ENCODE data around the gene UST. TPM values are rescaled to one million over a fixed set of nuclear protein-coding genes. Genes with fewer than 3 reads are reported as not detected.
"Not testable (repeated sequence)": the region's sequence is repeated elsewhere in the genome, so short reads cannot be mapped to it uniquely, and the experiment has no call there.

Gene UST
- total RNA-seq, 2 donors from 2014 or later: 1.6 to 3.7 TPM

DNA sequence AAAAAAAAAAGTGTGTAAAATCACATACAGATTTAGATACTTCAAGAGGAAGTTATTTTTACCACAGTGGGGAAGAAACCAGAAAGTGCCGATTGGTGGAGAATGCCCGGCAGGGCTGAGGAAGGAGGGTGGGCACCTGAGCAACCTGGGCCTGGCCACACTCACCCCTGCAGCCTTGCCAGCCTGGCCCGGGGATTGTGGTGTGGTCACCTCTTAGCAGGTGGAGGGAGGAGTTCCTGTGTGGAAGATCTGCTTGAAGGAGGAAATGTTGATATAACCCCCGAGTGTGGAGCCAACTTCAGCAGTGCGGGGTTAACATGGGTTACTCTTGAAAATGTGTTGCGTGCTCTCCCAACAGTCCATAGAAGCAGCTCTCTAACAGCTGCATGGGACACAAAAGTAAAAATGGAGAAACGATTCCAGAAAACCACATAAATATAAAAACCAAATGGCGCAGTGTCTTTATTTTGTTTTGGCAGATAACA, 14.7 kb downstream of the UST start:
- H3K9me3 Mint-ChIP-seq: no peaks in the 10 kb centered on the region
- ATAC-seq (replicated peaks in 1 of 2): peak; percentile 44 to 50
- H3K4me3 Mint-ChIP-seq: peak overlapping the region; percentile 73 to 89
- peaks cover 60% of the 10 kb centered on the region for H3K4me1 Mint-ChIP-seq (ENCODE audit: low read depth)
- peak overlapping the region; percentile 99 for H3K27ac Mint-ChIP-seq
- DNase-seq: peak; percentile 47 to 53
- H3K36me3 Mint-ChIP-seq (ENCODE audit: insufficient read depth in 2 of 2): peaks cover 2 to 3% of the 10 kb centered on the region in 2 donors
- H3K27me3 Mint-ChIP-seq (ENCODE audit: low read depth): peaks cover 33% of the 10 kb centered on the region

DNA sequence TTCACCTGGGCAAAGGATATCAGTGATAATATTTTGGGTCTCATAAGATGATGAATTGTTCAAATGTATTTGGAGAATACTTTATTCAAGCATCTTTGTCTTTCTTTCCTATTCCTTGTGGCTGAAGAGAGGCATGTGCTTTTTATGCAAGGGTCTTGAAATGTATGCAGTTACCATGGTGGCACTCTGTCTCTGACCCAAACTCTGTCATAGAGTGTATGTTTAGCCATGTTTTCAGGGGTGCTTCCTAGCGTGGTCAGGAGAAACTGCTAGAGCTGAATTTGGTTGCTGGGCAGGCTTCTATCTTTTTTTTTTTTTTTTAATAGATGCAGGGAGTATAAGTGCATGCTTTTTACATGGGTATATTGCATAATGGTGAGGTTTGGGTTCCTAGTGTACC, 15.4 kb downstream of the UST start:
- H3K27me3 Mint-ChIP-seq (ENCODE audit: low read depth): peaks cover 26% of the 10 kb centered on the region
- no peak overlapping the region for H3K27ac Mint-ChIP-seq
- DNase-seq (no peak), ATAC-seq (replicated peaks in 1 of 2) (no peak)
- peaks cover 53% of the 10 kb centered on the region for H3K4me1 Mint-ChIP-seq (ENCODE audit: low read depth)
- H3K36me3 Mint-ChIP-seq (ENCODE audit: insufficient read depth in 2 of 2): peaks cover 0 to 1% of the 10 kb centered on the region in 2 donors
- H3K4me3 Mint-ChIP-seq: peak overlapping the region in 1 of 2 donors; percentile 89
- no peaks in the 10 kb centered on the region for H3K9me3 Mint-ChIP-seq

DNA sequence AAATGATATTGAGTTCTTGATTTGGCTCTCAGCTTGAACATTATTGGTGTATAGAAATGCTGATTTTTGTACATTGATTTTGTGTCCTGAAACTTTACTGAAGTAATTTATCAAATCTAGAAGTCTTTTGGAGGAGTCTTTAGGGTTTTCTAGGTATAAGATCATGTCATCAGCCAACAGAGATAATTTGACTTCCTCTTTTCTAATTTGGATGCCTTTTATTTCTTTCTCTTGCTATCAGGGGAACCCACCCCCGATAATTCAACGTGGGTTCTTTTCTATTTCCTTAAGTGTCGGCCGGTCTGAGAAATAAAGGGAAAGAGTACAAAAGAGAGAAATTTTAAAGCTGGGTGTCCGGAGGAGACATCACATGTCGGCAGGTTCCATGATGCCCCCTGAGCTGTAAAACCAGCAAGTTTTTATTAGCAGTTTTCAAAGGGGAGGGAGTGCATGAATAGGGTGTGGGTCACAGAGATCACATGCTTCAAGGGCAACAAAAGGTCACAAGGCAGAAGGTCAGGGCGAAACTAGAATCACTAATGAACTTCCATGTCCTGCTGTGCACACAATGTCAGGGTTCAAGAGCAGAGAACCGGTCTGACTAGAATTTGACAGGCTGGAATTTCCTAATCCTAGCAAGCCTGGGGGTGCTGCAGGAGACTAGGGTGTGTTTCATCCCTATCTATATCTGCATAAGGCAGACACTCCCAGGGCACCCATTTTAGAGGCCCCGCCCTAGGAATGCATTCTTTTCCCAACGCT, 17.6 kb downstream of the UST start:
- ATAC-seq (replicated peaks in 1 of 2); H3K27ac Mint-ChIP-seq; DNase-seq: not testable (repeated sequence)

DNA sequence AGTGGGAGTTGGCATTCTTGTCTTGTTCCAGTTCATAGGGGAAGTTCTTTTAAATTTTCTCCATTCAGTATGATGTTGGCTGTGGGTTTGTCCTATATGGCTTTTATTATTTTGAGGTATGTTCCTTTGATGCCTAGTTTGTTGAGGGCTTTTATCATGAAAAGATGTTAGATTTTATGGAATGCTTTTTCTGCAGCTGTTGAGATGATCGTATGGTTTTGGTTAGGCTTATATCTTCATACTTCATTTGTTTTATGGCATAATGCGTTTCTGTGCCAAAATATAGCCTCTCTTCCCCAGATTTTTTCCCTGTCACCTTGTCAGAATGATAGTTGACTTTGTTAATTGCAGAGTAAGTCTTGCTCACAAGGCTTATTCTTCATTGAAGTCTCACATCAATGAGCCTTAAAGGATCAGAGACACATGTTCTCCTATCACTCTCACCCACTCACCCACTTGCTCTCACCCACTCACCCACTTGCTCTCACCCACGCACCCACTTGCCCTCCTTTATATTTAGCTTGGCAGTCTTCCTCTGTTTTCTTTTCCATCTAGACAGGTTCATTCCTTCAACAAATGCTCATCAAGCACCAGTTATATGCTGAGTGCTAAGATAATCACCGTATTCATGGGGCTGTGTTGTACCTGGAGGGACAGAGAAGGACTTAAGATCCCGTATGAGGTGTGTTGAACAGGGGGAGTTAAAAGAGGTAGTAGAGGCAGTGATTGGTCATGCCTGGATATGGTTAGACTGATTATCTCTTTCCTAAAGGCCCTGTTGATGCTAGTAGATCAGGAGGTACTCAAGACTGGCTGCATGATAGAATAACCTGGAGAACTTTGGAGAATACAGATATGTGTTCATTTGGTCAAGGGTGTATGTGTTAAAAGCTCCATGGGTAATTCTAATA, 19.3 kb downstream of the UST start:
- peaks cover 0 to 1% of the 10 kb centered on the region in 2 donors for H3K36me3 Mint-ChIP-seq (ENCODE audit: insufficient read depth in 2 of 2)
- no peak overlapping the region for H3K4me3 Mint-ChIP-seq
- DNase-seq (no peak), ATAC-seq (replicated peaks in 1 of 2) (no peak)
- H3K27me3 Mint-ChIP-seq (ENCODE audit: low read depth): peaks cover 43% of the 10 kb centered on the region
- H3K9me3 Mint-ChIP-seq: no peaks in the 10 kb centered on the region
- H3K4me1 Mint-ChIP-seq (ENCODE audit: low read depth): peaks cover 31% of the 10 kb centered on the region
- H3K27ac Mint-ChIP-seq: no peak overlapping the region

More for the DNA sequence above, 17.6 kb downstream of the UST start:
- peaks cover 28% of the 10 kb centered on the region for H3K27me3 Mint-ChIP-seq (ENCODE audit: low read depth)
- H3K9me3 Mint-ChIP-seq; H3K4me3 Mint-ChIP-seq; H3K36me3 Mint-ChIP-seq (ENCODE audit: insufficient read depth in 2 of 2): not testable (repeated sequence)
- peaks cover 34% of the 10 kb centered on the region for H3K4me1 Mint-ChIP-seq (ENCODE audit: low read depth)

DNA sequence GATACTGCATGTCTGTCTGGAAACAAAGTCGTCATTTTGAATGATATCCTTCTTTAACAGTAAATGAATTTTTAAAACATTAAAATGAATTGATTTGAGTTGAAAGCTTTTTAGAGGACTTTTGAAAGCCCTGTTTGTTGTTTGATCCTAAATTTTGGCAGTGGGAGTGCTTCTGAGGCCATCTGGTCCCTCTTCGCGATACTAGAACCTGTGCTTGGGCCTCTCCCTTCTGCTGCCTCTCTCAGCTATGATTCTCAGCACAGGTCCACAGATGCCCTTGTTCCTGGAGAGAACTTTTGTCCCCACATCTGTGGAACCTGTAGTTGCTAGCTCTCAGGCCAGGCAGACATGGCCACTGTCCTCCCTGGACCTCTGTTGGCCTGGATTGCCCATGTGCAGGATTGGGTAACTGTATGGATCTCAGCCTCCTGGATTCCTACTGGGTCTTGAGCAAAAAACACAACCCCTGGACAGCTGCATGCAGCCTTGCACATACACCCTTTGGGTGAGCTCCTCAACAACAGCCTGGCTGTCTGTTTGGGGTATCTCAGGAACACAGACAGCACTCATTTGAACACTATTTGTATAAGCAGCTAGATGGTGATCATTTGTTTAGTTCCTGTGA, 21.9 kb downstream of the UST start:
- Mint-ChIP-seq H3K9me3 (no peaks in the 10 kb centered on the region), H3K36me3 (ENCODE audit: insufficient read depth in 2 of 2) (peaks cover 0 to 1% of the 10 kb centered on the region in 2 donors), H3K4me1 (ENCODE audit: low read depth) (peaks cover 28% of the 10 kb centered on the region), H3K27ac (no peak overlapping the region), H3K27me3 (ENCODE audit: low read depth) (peaks cover 52% of the 10 kb centered on the region), H3K4me3 (no peak overlapping the region)
- ATAC-seq (replicated peaks in 1 of 2) (no peak), DNase-seq (no peak)

DNA sequence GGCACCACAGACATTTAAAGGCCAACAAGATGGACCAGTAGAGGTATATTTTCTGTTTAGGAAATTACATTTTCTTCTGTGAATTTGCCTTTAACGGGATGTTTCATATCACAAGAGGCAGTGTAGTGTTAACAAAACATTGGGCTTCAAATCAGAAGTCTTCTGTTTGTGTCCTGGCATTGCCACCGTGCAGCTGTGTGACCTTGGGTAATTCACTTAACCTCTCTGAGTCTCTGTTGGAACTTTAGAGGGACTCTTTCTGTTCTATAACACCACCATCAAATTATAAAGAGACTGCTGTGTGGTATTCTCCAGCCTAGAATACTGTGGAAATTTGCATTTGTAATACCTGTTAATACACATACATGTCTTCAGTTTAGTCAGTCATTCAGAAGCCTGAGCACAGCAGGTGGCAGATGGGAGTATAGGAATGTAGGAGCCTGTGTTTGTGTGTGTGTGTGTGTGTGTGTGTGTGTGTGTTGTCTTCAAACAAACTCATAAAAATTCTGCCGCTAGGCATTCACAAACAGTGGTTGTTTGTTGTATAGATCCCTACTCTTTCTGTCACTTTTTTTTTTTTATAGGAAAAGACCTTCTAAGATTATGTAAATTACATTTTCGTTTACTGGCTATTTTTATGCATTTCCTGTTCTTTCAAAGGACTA, 22.6 kb downstream of the UST start:
- ATAC-seq (replicated peaks in 1 of 2): no peak
- Mint-ChIP-seq H3K4me3 (no peak overlapping the region), H3K27me3 (ENCODE audit: low read depth) (peaks cover 47% of the 10 kb centered on the region)

DNA sequence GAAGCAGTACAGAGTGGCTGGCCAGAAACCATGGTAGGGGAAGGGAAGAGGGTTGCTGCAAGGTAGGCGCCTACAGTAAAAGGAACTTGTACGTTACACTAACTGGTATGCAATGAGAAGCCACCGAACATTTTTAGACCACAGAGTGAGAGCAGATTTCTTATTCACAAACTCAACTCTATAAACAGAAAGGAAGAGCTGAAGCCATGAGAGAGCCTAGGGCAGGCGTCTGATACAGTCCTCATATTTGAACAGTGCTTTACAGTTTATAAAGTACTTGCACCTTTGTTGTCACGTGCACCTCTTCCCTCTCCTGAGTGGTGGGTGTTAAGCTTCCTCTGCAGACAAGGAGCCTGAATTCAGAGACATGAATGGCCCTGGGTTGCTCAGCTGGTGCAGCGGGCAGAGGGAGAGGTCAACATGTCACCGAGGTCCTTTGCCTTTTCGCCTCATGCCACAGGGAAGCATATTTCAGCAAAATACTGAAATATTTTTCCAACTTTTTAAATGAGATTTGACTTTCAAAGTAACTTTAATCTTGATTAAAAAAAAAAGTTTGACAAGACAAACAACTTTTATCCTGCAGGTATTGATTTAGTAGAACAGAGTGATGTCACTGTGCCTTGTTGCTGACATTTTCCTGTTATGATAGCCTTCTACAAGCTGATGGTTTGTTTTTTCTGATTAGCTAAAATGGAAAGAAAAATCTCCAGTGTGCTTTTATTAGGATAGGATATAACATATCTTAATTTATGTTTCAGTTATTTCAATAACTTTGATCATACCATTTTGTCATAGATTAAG, 23.8 kb downstream of the UST start:
- H3K4me1 Mint-ChIP-seq (ENCODE audit: low read depth): peaks cover 28% of the 10 kb centered on the region
- H3K36me3 Mint-ChIP-seq (ENCODE audit: insufficient read depth in 2 of 2): no peaks in the 10 kb centered on the region
- peak overlapping the region; percentile 19 to 41 for H3K4me3 Mint-ChIP-seq
- peak; percentile 36 to 53 for ATAC-seq (replicated peaks in 1 of 2)
- H3K9me3 Mint-ChIP-seq: no peaks in the 10 kb centered on the region
- H3K27ac Mint-ChIP-seq: no peak overlapping the region
- no peak for DNase-seq
- H3K27me3 Mint-ChIP-seq (ENCODE audit: low read depth): peaks cover 45% of the 10 kb centered on the region

More for the DNA sequence above, 22.6 kb downstream of the UST start:
- DNase-seq: no peak
- H3K27ac Mint-ChIP-seq: no peak overlapping the region
- H3K9me3 Mint-ChIP-seq: no peaks in the 10 kb centered on the region
- H3K36me3 Mint-ChIP-seq (ENCODE audit: insufficient read depth in 2 of 2): peaks cover 0 to 1% of the 10 kb centered on the region in 2 donors
- peaks cover 28% of the 10 kb centered on the region for H3K4me1 Mint-ChIP-seq (ENCODE audit: low read depth)

DNA sequence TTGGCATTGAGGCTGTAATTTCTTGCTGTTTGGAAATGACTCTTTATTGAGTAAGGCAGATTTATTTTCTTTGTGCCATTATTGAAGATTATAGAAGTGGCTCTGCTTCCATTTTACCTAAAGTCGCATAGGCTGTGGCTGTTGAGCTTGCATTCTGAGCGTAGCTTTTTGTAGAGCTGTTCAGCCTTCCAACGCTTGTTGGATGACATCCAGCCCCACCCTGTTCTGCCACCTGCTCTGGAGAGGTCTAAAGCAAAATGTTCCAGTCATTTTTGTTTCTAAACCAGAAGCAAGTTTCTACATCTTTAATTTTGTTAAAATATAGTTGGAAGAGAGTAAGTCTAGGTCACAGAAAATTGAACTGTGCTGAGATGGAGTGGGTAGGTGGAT, 24.4 kb downstream of the UST start:
- H3K4me3 Mint-ChIP-seq: peak overlapping the region; percentile 19 to 39
- peaks cover 30% of the 10 kb centered on the region for H3K4me1 Mint-ChIP-seq (ENCODE audit: low read depth)
- no peaks in the 10 kb centered on the region for H3K36me3 Mint-ChIP-seq (ENCODE audit: insufficient read depth in 2 of 2)
- ATAC-seq (replicated peaks in 1 of 2) (no peak), DNase-seq (no peak)
- H3K27ac Mint-ChIP-seq: no peak overlapping the region
- H3K27me3 Mint-ChIP-seq (ENCODE audit: low read depth): peaks cover 41% of the 10 kb centered on the region
- no peaks in the 10 kb centered on the region for H3K9me3 Mint-ChIP-seq

DNA sequence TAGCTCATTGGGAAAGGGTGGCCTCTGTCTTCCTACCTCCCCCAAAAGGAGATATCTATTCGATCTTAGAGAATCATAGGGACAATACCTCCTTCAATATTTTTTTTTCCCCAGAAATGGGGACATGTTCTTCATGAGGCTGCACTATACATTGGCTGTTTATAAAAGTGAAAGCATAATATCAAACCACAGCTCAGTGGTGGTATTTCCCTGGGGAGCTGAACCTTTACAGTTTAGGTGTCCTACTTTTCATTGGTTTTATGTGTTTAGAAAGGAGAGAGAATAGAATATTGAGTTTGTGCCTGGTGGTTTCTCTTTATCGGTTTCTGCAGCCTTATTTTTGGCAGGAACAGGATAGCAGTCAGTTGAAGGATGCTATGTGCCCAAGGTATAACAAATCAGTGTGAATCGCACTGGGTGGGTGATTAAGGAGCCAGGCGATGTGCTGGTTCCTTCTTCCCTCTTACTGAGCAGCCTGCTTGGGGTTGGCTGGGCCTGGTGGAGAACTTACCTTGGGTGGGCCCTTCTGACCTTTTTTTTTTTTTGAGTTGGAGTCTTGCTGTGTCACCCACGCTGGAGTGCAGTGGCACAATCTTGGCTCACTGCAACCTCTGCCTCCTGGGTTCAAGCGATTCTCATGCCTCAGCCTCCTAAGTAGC, 25.2 kb downstream of the UST start:
- Mint-ChIP-seq H3K27me3 (ENCODE audit: low read depth) (peaks cover 38% of the 10 kb centered on the region), H3K27ac (no peak overlapping the region), H3K4me1 (ENCODE audit: low read depth) (peaks cover 38% of the 10 kb centered on the region), H3K36me3 (ENCODE audit: insufficient read depth in 2 of 2) (no peaks in the 10 kb centered on the region), H3K4me3 (peak overlapping the region; percentile 2 to 14), H3K9me3 (no peaks in the 10 kb centered on the region)
- DNase-seq (no peak), ATAC-seq (replicated peaks in 1 of 2) (no peak)

DNA sequence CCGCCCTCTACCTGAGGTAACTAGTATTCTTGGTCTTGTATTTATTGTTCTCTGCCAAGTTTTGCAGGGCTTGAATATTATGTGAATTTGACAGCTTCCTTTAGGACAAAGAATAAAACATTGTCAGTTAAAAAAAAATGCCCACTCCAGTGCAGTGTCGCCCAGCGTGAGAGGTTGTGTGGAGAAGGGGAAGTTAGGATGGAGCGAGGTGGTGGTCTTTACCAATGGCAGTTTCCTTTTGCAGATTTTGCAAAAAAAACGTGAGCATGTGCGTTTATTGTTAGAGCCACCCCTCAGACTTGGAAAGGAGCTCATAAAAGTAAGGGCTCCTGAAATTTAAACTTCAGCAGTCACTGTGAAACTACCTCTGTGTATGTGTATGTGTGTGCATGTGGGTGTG, 28.3 kb downstream of the UST start:
- H3K4me3 Mint-ChIP-seq: no peak overlapping the region
- peaks cover 34% of the 10 kb centered on the region for H3K4me1 Mint-ChIP-seq (ENCODE audit: low read depth)
- DNase-seq (no peak), ATAC-seq (replicated peaks in 1 of 2) (no peak)
- peaks cover 27% of the 10 kb centered on the region for H3K27me3 Mint-ChIP-seq (ENCODE audit: low read depth)
- H3K36me3 Mint-ChIP-seq (ENCODE audit: insufficient read depth in 2 of 2): no peaks in the 10 kb centered on the region
- H3K27ac Mint-ChIP-seq: no peak overlapping the region
- H3K9me3 Mint-ChIP-seq: no peaks in the 10 kb centered on the region

DNA sequence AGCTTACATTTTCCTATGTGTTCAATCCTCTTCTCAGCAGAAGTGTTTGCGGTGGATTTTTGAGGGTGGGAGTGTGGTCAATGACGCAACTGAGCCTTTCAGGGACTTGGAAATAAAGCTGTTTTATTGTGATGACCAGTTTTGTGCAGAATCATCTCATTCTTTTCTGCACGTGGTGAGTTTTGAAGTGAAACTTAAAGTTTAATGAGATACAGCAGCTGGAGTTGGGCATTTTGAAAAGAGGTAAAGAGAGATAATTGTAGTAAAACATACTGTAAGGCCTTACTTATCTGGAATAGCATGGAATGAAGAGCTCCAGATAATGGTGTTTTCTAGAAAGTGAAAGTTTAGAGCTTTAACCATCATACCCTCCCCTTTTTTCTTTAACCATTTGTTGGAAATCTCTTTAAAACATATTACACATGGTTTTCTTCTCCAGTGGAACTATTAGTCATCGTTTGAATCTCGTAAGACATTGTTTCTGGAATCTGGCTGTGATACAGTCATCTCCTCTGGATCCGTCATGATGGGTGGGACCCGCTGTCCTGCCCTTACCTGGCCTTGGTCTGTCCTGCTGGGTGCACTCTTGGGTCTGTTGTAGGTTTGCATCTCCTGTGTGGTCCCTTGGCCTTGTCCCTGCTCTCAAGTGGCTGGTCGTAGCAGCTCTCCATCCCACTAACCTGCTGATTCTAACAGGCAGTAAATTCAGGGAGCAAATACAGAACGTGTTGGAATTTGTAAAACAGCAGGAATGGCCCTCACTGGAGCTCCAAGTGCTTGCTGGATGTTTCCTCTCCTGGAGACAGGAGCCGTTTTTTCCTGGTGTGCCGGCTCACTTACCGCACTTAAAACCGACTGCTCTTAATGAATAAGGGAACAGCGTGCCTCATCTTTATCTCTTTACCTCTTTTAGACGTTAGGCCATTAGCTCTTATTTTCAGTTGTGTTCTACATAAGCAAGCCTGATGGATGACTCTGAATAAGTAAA, 29.8 kb downstream of the UST start:
- H3K27ac Mint-ChIP-seq: no peak overlapping the region
- ATAC-seq (replicated peaks in 1 of 2) (no peak), DNase-seq (no peak)
- peaks cover 0 to 2% of the 10 kb centered on the region in 2 donors for H3K9me3 Mint-ChIP-seq
- H3K4me3 Mint-ChIP-seq: peak overlapping the region in 1 of 2 donors; percentile 42
- H3K36me3 Mint-ChIP-seq (ENCODE audit: insufficient read depth in 2 of 2): no peaks in the 10 kb centered on the region
- peaks cover 12% of the 10 kb centered on the region for H3K27me3 Mint-ChIP-seq (ENCODE audit: low read depth)
- peaks cover 28% of the 10 kb centered on the region for H3K4me1 Mint-ChIP-seq (ENCODE audit: low read depth)
